Common myeloid progenitor, CD34-positive (primary cell): Measurements from ENCODE around the gene SMPDL3A.

Experiments
- CTCF ChIA-PET: fragments of 350-600 bp; sonication (Branson Sonifier 250); formaldehyde crosslinking; loops from one replicate; lab custom pipeline; 2021; ENCODE audit warnings: antibody characterized with exemption; lab: Charles Lee
- POLR2A ChIA-PET: fragments of 350-600 bp; sonication (Branson Sonifier 250); formaldehyde crosslinking; loops from one replicate; lab custom pipeline; 2021; ENCODE audit warnings: antibody characterized with exemption; lab: Charles Lee
- DNase-seq, 3 donors: peaks; one replicate each; pipeline versions ENCODE4 v3.0.0 to v3.0.0-alpha.2; 2013
- H3K27ac ChIP-seq, 2 experiments: 1 replicate in 1 of 2; 2 replicates in 1 of 2; pipeline ENCODE4 v1.7.0; 2013; ENCODE audit warnings: inconsistent platforms in 2 of 2, low read length in 2 of 2, mild to moderate bottlenecking in 2 of 2, low read depth in 1 of 2, moderate library complexity in 1 of 2; ENCODE audit not compliant: severe bottlenecking in 2 of 2, insufficient read depth in 1 of 2, poor library complexity in 1 of 2
- H3K27me3 ChIP-seq, 5 experiments: replicated peaks in 2 of 5; 1 replicate in 3 of 5; 2 replicates in 2 of 5; pipeline versions ENCODE4 v1.6.1 to v1.7.0; 2013; ENCODE audit warnings: low read length in 4 of 5, mild to moderate bottlenecking in 2 of 5, moderate library complexity in 2 of 5, inconsistent platforms in 1 of 5; ENCODE audit not compliant: insufficient read depth in 5 of 5, control insufficient read depth in 4 of 5
- H3K36me3 ChIP-seq, 4 experiments: 1 replicate in 2 of 4; 2 replicates in 2 of 4; pipeline versions ENCODE4 v1.6.1 to v1.7.0; 2013; ENCODE audit warnings: low read length in 3 of 4, control low read depth in 1 of 4, mild to moderate bottlenecking in 1 of 4; ENCODE audit not compliant: control insufficient read depth in 4 of 4, insufficient read depth in 4 of 4
- H3K4me1 ChIP-seq, 4 experiments: 1 replicate in 3 of 4; 2 replicates in 1 of 4; pipeline versions ENCODE4 v1.6.1 to v1.7.1; 2013; ENCODE audit warnings: low read length in 3 of 4, mild to moderate bottlenecking in 3 of 4, control low read depth in 1 of 4, inconsistent platforms in 1 of 4, moderate library complexity in 1 of 4; ENCODE audit not compliant: control insufficient read depth in 4 of 4, insufficient read depth in 4 of 4; ENCODE audit errors: control extremely low read depth in 1 of 4
- H3K4me3 ChIP-seq, 7 experiments: 1 replicate in 4 of 7; 2 replicates in 3 of 7; pipeline versions ENCODE4 v1.5.1 to v1.7.0; 2013; ENCODE audit warnings: mild to moderate bottlenecking in 7 of 7, low read length in 6 of 7, moderate library complexity in 6 of 7, inconsistent platforms in 2 of 7, low read depth in 2 of 7, control low read depth in 1 of 7; ENCODE audit not compliant: insufficient read depth in 4 of 7, control insufficient read depth in 1 of 7; ENCODE audit errors: extremely low read depth in 1 of 7
- H3K9me3 ChIP-seq, 5 experiments: 1 replicate in 4 of 5; 2 replicates in 1 of 5; pipeline versions ENCODE4 v1.6.1 to v1.7.1; 2013; ENCODE audit warnings: low read length in 4 of 5, mild to moderate bottlenecking in 2 of 5, inconsistent platforms in 1 of 5, low read depth in 1 of 5, moderate library complexity in 1 of 5; ENCODE audit not compliant: control insufficient read depth in 4 of 5, insufficient read depth in 2 of 5; ENCODE audit errors: control extremely low read depth in 1 of 5
- WGBS: methylation state at CpG from one replicate; pipeline ENCODE4 v1.1.5; 2013; ENCODE audit not compliant: insufficient coverage; 5-methylcytosine and 5-hydroxymethylcytosine counted together

The SMPDL3A gene

DNA sequence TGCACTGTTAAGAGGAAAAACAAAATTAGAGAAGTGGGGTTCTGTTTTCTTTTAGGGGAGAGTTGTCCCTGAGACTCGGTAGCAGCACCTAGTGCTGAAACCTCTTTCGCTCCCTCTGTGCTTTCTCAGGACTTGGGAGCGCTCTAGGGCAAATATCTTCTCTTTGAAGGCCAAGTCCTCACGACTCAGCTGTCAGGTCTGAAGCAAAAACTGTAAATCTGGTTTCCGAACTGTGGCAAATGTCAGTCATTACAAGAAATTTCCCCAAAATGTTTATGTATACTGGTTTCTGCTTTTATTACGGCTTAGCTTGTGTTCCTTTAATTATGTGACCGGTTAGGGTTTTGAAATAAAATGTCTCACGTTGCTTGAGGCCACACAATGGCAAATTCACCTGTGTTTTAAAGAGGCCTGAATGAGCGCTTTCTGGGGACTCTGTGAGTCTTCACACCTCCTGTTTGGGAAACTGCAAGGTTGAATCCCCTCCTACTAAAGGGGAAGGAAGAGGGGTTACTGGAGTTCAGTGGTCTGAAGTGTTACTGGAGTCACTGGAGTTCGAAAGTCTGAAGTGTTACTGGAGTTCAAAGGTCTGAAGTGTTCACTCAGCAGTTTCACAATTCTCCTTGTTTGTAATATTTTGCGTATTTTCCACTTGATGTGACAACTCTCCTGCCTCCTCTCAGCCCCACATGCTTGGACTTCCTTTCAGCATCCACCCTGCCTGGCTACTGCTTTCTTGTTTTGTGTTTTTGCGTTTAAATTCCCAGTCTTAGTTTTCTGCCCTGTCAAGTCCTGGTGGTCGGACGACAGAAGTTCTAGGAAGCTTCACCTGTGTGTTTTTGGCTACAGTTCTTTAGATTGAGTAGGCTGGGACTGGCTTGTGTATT lies 1.6 kb downstream of the SMPDL3A start:
- WGBS, result 35% methylated on average over 11 of the region's 14 CpGs
- Histone ChIP-seq H3K27ac (no peak overlapping the region), H3K4me3 (peak overlapping the region in 6 of 7 experiments; percentile 73 to 93 (median 82))

DNA sequence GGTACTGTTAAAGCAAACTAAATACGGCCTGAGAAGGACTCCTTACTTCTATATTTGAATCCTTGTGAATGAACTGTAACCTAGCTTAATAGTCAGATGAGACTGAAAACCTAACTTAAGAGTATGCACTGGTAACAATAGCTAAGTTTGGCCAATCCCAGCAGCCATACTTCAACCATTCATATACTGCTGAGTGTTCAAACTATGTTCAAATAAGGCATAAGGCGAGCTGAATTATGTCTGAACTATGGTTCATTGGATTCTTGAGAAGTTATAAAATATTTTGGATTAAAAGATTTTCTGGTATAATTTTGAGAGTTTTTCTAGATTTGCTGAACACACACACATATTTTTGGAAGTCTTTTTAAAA lies 2.2 kb downstream of the SMPDL3A start:
- no peaks in the 10 kb centered on the region for H3K9me3 ChIP-seq
- CTCF ChIA-PET, result interaction anchor here (1.4 kb wide), 1 partner anchor 45 kb away, joined by 3 read pairs; no protein-coding TSS in a partner anchor
- H3K27ac ChIP-seq, result no peak overlapping the region
- no peak for DNase-seq
- H3K4me3 ChIP-seq, result no peak overlapping the region
- H3K36me3 ChIP-seq, result no peaks in the 10 kb centered on the region
- peaks cover 6 to 45% (median 16%) of the 10 kb centered on the region in 5 experiments for H3K27me3 ChIP-seq
- POLR2A ChIA-PET, result no interaction called here
- 100% methylated on average over 1 of the region's 2 CpGs for WGBS
- peaks cover 0 to 25% (median 21%) of the 10 kb centered on the region in 4 experiments for H3K4me1 ChIP-seq

More for the DNA sequence above, 1.6 kb downstream of the SMPDL3A start:
- peak; percentile 12 to 26 (median 19) for DNase-seq
- ChIA-PET POLR2A (interaction anchor here (0.8 kb wide), 1 partner anchor 79 kb away, joined by 3 read pairs; no protein-coding TSS in a partner anchor), CTCF (interaction anchor here (0.7 to 1.5 kb wide), 4 partner anchors 18 to 48 kb away, joined by 3 to 4 read pairs (median 3); no protein-coding TSS in a partner anchor)
- H3K9me3 ChIP-seq, result no peaks in the 10 kb centered on the region
- H3K4me1 ChIP-seq, result peaks cover 0 to 25% (median 21%) of the 10 kb centered on the region in 4 experiments
- peaks cover 6 to 49% (median 19%) of the 10 kb centered on the region in 5 experiments for H3K27me3 ChIP-seq
- no peaks in the 10 kb centered on the region for H3K36me3 ChIP-seq

DNA sequence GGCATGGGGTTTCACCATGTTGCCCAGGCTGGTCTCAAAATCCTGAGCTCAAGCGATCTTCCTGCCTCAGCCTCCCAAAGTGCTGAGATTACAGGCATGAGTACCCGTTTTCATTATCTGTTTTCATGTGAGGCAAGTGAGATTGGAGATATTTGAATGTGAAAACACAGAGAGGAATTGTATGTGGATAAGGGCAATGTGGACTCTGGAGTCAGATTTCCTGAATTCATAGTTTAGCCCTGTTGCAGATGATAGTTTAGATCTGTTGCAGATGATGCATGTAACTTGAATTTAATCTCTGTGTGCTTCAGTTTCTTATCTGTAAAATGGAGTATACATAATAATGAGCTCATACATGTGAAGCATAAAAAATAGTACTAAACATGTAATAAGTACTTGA lies 3.7 kb downstream of the SMPDL3A start:
- no peak for DNase-seq
- CTCF ChIA-PET, result no interaction called here

GRCh38 chr6:122797537-122797936 lies 8.5 kb downstream of the SMPDL3A start:
- POLR2A ChIA-PET, result no interaction called here
- no peak overlapping the region for H3K27ac ChIP-seq
- CTCF ChIA-PET, result interaction anchor here (1.3 kb wide), 1 partner anchor 8 kb away, joined by 6 read pairs; the partner anchor contains the start of gene SMPDL3A

More for the DNA sequence above, 3.7 kb downstream of the SMPDL3A start:
- Histone ChIP-seq H3K4me3 (no peak overlapping the region), H3K27ac (no peak overlapping the region), H3K27me3 (peaks cover 5 to 33% (median 13%) of the 10 kb centered on the region in 5 experiments), H3K9me3 (no peaks in the 10 kb centered on the region), H3K36me3 (no peaks in the 10 kb centered on the region), H3K4me1 (peaks cover 0 to 25% (median 21%) of the 10 kb centered on the region in 4 experiments)
- WGBS, result 100% methylated on average over 2 of the region's 2 CpGs
- POLR2A ChIA-PET, result no interaction called here

GRCh38 chr6:122798099-122798641 lies 9.1 kb downstream of the SMPDL3A start:
- H3K27me3 ChIP-seq, result no peaks in the 10 kb centered on the region
- H3K4me3 ChIP-seq, result no peak overlapping the region
- H3K36me3 ChIP-seq, result no peaks in the 10 kb centered on the region
- 96% methylated on average over 4 of the region's 6 CpGs for WGBS
- ChIA-PET CTCF (interaction anchor here (0.6 to 1.3 kb wide), 2 partner anchors 9 to 23 kb away, joined by 3 to 6 read pairs; partner anchors contain the start of gene SMPDL3A), POLR2A (no interaction called here)
- H3K9me3 ChIP-seq, result no peaks in the 10 kb centered on the region
- DNase-seq, result no peak
- H3K4me1 ChIP-seq, result no peaks in the 10 kb centered on the region
- no peak overlapping the region for H3K27ac ChIP-seq

More at GRCh38 chr6:122797537-122797936, 8.5 kb downstream of the SMPDL3A start:
- 100% methylated on average over 3 of the region's 3 CpGs for WGBS
- H3K9me3 ChIP-seq, result no peaks in the 10 kb centered on the region
- no peaks in the 10 kb centered on the region for H3K27me3 ChIP-seq
- DNase-seq, result no peak
- H3K4me1 ChIP-seq, result no peaks in the 10 kb centered on the region
- H3K36me3 ChIP-seq, result no peaks in the 10 kb centered on the region
- H3K4me3 ChIP-seq, result no peak overlapping the region

DNA sequence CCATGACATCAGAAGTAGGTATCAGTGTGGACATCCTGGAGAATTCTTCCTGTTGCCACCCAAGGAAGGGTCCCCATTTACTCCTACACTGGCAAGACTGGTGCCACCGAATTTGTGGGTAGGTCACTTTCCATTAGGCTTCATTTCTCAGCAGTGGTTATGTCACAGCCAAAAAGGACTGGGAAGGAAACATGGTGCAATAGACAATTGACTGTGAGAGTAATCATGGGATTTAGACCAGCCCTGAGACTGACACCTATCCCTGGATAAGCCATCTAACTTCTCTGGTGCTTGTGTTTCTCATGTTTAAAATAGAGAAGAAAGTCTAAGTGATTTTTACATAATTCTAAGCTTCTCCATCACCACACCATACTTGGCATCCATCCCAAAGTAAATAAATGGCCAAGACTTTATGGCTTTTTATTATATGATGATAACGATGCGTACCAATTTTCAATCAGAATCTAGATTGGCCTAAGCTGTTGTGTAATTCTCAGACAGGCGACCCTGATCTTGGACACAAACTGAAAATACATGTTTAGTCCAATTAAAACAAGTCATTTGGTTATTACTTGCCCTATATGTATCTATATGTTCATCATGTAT lies 10.2 kb downstream of the SMPDL3A start:
- no peak for DNase-seq
- no peaks in the 10 kb centered on the region for H3K4me1 ChIP-seq
- WGBS, result 100% methylated on average over 1 of the region's 4 CpGs
- no peak overlapping the region for H3K27ac ChIP-seq
- H3K9me3 ChIP-seq, result no peaks in the 10 kb centered on the region
- POLR2A ChIA-PET, result no interaction called here
- no peaks in the 10 kb centered on the region for H3K27me3 ChIP-seq
- H3K36me3 ChIP-seq, result no peaks in the 10 kb centered on the region
- H3K4me3 ChIP-seq, result no peak overlapping the region
- CTCF ChIA-PET, result interaction anchor here (1.0 to 1.2 kb wide), 2 partner anchors 13 to 14 kb away, joined by 3 read pairs; no protein-coding TSS in a partner anchor
